Adrenal gland (tissue), 19 donors: ENCODE results near the gene SLC26A4. TPM values are rescaled to one million over a fixed set of nuclear protein-coding genes. Genes with fewer than 3 reads are reported as not detected.

Source experiments
- DNase-seq, 7 donors: peaks; one replicate each; pipeline ENCODE4 v3.0.0-alpha.2; 2019 to 2020
- H3K27ac ChIP-seq, 5 donors: fragments of 200-600 bp; sonication (generic) in 4 of 5; 1 replicate in 3 of 5; 2 replicates in 2 of 5; pipeline versions ENCODE4 v1.5.1 to v1.8.0; 2016 to 2020; ENCODE audit warnings: mild to moderate bottlenecking in 1 of 5
- H3K27me3 ChIP-seq: fragments of 200-600 bp; 2 replicates; pipeline ENCODE4 v1.8.0; 2021
- H3K36me3 ChIP-seq, 2 donors: fragments of 200-600 bp; replicated peaks in 1 of 2; 1 replicate in 1 of 2; 2 replicates in 1 of 2; pipeline versions ENCODE4 v1.5.1 to v1.8.0; 2018 to 2022
- H3K4me1 ChIP-seq, 2 donors: fragments of 200-600 bp; replicated peaks in 1 of 2; 1 replicate in 1 of 2; 2 replicates in 1 of 2; pipeline versions ENCODE4 v1.5.1 to v1.8.0; 2018 to 2021
- H3K4me3 ChIP-seq, 4 donors: fragments of 200-600 bp; sonication (generic) in 3 of 4; one replicate each; pipeline ENCODE4 v1.5.1; 2016 to 2018
- H3K9me3 ChIP-seq, 3 donors: fragments of 200-600 bp; sonication (generic) in 1 of 3; replicated peaks in 1 of 3; 1 replicate in 2 of 3; 2 replicates in 1 of 3; pipeline versions ENCODE4 v1.5.1 to v1.8.0; 2016 to 2021
- CTCF ChIP-seq, 6 experiments: fragments of 450-650 bp in 4 of 6; fragments of 200-600 bp in 2 of 6; sonication (generic) in 1 of 6; IDR thresholded peaks; 1 replicate in 5 of 6; 2 replicates in 1 of 6; pipeline versions ENCODE4 v1.5.1 to v1.8.0; 2016 to 2021; ENCODE audit warnings: antibody characterized with exemption in 6 of 6, mild to moderate bottlenecking in 2 of 6, moderate library complexity in 1 of 6
- POLR2A ChIP-seq, 2 donors: fragments of 450-650 bp; IDR thresholded peaks; one replicate each; pipeline ENCODE4 v1.6.1; 2017; ENCODE audit warnings: antibody characterized with exemption in 2 of 2, mild to moderate bottlenecking in 2 of 2, moderate library complexity in 1 of 2
- WGBS, 4 donors: extraction: QIAGEN DNeasy Blood & Tissue Kit in 2 of 4; methylation state at CpG; one replicate each; pipeline versions ENCODE4 v1.1.5 to v1.1.7; 2013 to 2017; 5-methylcytosine and 5-hydroxymethylcytosine counted together
- intact Hi-C, 2 donors: fragments of 100-400 bp; cut with DNase I; formaldehyde crosslinking; loops; one replicate each; pipeline versions ENCODE4 v1.14.1 to v1.15.0; 2022 to 2023
- long read RNA-seq, 10 donors: library from polyadenylated mRNA in 3 of 10; unstranded in 2 of 10; stranded (forward) in 1 of 10; transcript quantifications; one replicate each; pipeline ENCODE4 v2.0.0 and lab custom pipeline, GENCODE V29; 2021 to 2026
- polyA plus RNA-seq, 3 donors: library from polyadenylated mRNA; stranded (reverse); fragments of 200-250 nt in 2 of 3; fragments of 350-450 nt in 1 of 3; fragmentation: Illumina TruSeq in 1 of 3; extraction: RNeasy Lipid Tissue Mini Kit (QIAGEN cat#74804) in 1 of 3; gene quantifications; one replicate each; pipeline ENCODE4 v1.2.3, GENCODE V29; 2013 to 2014
- total RNA-seq, 9 donors: library from RNA; depleted of rRNA in 4 of 9; stranded (reverse); fragments of >200 nt in 4 of 9; fragments of 120-200 nt in 1 of 9; fragmentation: NEBNext Ultra II Directional in 1 of 9; extraction: Animal tissue kit (Norgen Biotek cat#: 25700) in 1 of 9; gene quantifications; one replicate each; pipeline versions ENCODE4 v1.1.0 to v1.2.4, GENCODE V29; 2013 to 2023
- donor health status: healthy with polysubstance abuse.
- donor health status: Bipolar disorder and iron deficiency.
- donor health status: DM: yes; HTN: yes; CAD: no.
- donor health status: DM: no; HTN: no; CAD: no.
- donor health status: DM: no; HTN: no; CAD: no.
- donor health status: DM: yes; HTN: yes; CAD: no.

Gene SLC26A4
- total RNA-seq = under 1 TPM in 8 of 9 donors, not detected in 1; 0.06 to 0.78 (median 0.29) TPM
- polyA plus RNA-seq = under 1 TPM; 0.13 to 0.16 (median 0.16) TPM
- long read RNA-seq, donor 1 = 0 reads
- long read RNA-seq, donor 2 = 0 reads
- long read RNA-seq, donor 3 = 0 reads
- long read RNA-seq, donor 4 = 0 reads
- long read RNA-seq, donor 5 = 0 reads
- long read RNA-seq, donor 6 = 0 reads
- long read RNA-seq, donor 7 = 0 reads
- long read RNA-seq, donor 8 = 0 reads
- long read RNA-seq, donor 9 = 0 reads
- long read RNA-seq, donor 10 = 0 reads

- Histone ChIP-seq H3K27me3 (peaks cover 23% of the 10 kb centered on the region), H3K4me1 (peaks cover 8 to 9% of the 10 kb centered on the region in 2 donors), H3K9me3 (no peaks in the 10 kb centered on the region), H3K4me3 (peak within 1 kb of the TSS; percentile 10 to 68 (median 38)), H3K27ac (no peak within 1 kb of the TSS), H3K36me3 (no peaks in the 10 kb centered on the region)
- TF ChIP-seq POLR2A (IDR thresholded peaks at IDR 0.05) = no peak
- no peak for TF ChIP-seq CTCF (IDR thresholded peaks at IDR 0.05)
- intact Hi-C loops = no loop called here
- WGBS, 4 donors = 9 to 16% (median 11%) methylated on average over 13 to 37 of the region's 37 CpGs
- DNase-seq = no peak
Observed at GRCh38 chr7:107660381-107661080, at the start of gene SLC26A4. Gene SLC26A4 (plus strand): TSS chr7:107660828. CDS start chr7:107661642, 814 bp downstream.

GRCh38 chr7:107613439-107613838, 47.2 kb upstream of the SLC26A4 start:
- TF ChIP-seq CTCF (IDR thresholded peaks at IDR 0.05) = no peak
- TF ChIP-seq POLR2A (IDR thresholded peaks at IDR 0.05) = no peak
- WGBS, 4 donors = 91 to 97% (median 93%) methylated on average over 1 of the region's 1 CpG
- H3K9me3 ChIP-seq = no peaks in the 10 kb centered on the region
- intact Hi-C loops = no loop called here
- H3K4me3 ChIP-seq = no peak overlapping the region
- peaks cover 0 to 27% of the 10 kb centered on the region in 2 donors for H3K36me3 ChIP-seq
- H3K4me1 ChIP-seq = peaks cover 0 to 13% of the 10 kb centered on the region in 2 donors
- DNase-seq = no peak
- H3K27ac ChIP-seq = no peak overlapping the region
- no peaks in the 10 kb centered on the region for H3K27me3 ChIP-seq

- Histone ChIP-seq H3K9me3 (no peaks in the 10 kb centered on the region), H3K36me3 (peaks cover 0 to 27% of the 10 kb centered on the region in 2 donors), H3K4me3 (no peak overlapping the region), H3K4me1 (peaks cover 0 to 13% of the 10 kb centered on the region in 2 donors), H3K27me3 (no peaks in the 10 kb centered on the region), H3K27ac (no peak overlapping the region)
- no peak for DNase-seq
- no peak for TF ChIP-seq POLR2A (IDR thresholded peaks at IDR 0.05)
- TF ChIP-seq CTCF (IDR thresholded peaks at IDR 0.05) = no peak
- intact Hi-C loops = no loop called here
Observed at GRCh38 chr7:107613948-107614347, 46.7 kb upstream of the SLC26A4 start.

- Histone ChIP-seq H3K36me3 (peaks cover 0 to 27% of the 10 kb centered on the region in 2 donors), H3K4me3 (no peak overlapping the region), H3K9me3 (no peaks in the 10 kb centered on the region), H3K27ac (no peak overlapping the region), H3K27me3 (no peaks in the 10 kb centered on the region), H3K4me1 (peaks cover 0 to 13% of the 10 kb centered on the region in 2 donors)
- DNase-seq = no peak
- intact Hi-C loops = no loop called here
- TF ChIP-seq POLR2A (IDR thresholded peaks at IDR 0.05) (no peak), CTCF (IDR thresholded peaks at IDR 0.05) (no peak)
Observed at GRCh38 chr7:107614425-107614824, 46.2 kb upstream of the SLC26A4 start.
